Breast epithelium (tissue), 3 donors: ENCODE data around the gene ENO4.

ENCODE experiments used
- CTCF ChIP-seq, 3 donors: fragments of 450-650 bp; IDR thresholded peaks; one replicate each; pipeline ENCODE4 v1.5.1; 2016 to 2017; ENCODE audit warnings: antibody characterized with exemption in 3 of 3, mild to moderate bottlenecking in 3 of 3, moderate library complexity in 3 of 3
- POLR2AphosphoS5 ChIP-seq, 3 donors: sonication (generic); formaldehyde crosslinking; IDR thresholded peaks; one replicate each; pipeline ENCODE4 v1.6.1; 2017; ENCODE audit warnings: antibody characterized with exemption in 3 of 3

- TF ChIP-seq POLR2AphosphoS5 (IDR thresholded peaks at IDR 0.05) = no peak
- TF ChIP-seq CTCF (IDR thresholded peaks at IDR 0.05) = no peak
Measured at GRCh38 chr10:116848032-116848943, 1.0 kb upstream of the ENO4 start.
